ENCODE results near the gene ABHD10. TPM values are rescaled to one million over a fixed set of nuclear protein-coding genes. Genes with fewer than 3 reads are reported as not detected.

The ABHD10 gene
- total and polyA plus RNA-seq, 10 of the 15 experiments (the other 5 are each of a cell fraction or from before 2014, with no cell fraction given), result 12.3 to 51.0 (median 28.9) TPM

GRCh38 chr3:111979434-111980038 lies 710 bp downstream of the ABHD10 start (continued):
- TF ChIP-seq PBX3 (IDR thresholded peaks at IDR 0.05; ENCODE audit: insufficient replicate concordance, low read depth, low read length) (no peak), PAX5 (IDR thresholded peaks at IDR 0.05; ENCODE audit: borderline replicate concordance, low read depth, low read length) (no peak), EGR1 (IDR thresholded peaks at IDR 0.05; ENCODE audit: borderline replicate concordance in 1 of 2, low read depth in 2 of 2, low read length in 2 of 2) (no peak), EED (IDR thresholded peaks at IDR 0.05; ENCODE audit: low read depth) (no peak), ZSCAN29 (IDR thresholded peaks at IDR 0.05) (peak; percentile 69; the same call in 1 of the 2 replicates), MTA2 (IDR thresholded peaks at IDR 0.05; ENCODE audit: low read depth) (0 out of 2 replicates have a peak, but pooled peaks have one; percentile 30), CEBPZ (IDR thresholded peaks at IDR 0.05; ENCODE audit: low read depth, low read length) (no peak), ZBTB11 (CRISPR knock-in tag; IDR thresholded peaks at IDR 0.05) (no peak), FOXM1 (IDR thresholded peaks at IDR 0.05; ENCODE audit: low read depth, low read length) (no peak), ZNF217 (IDR thresholded peaks at IDR 0.05) (no peak), ZNF24 (IDR thresholded peaks at IDR 0.05) (no peak), NRF1 (conservative IDR thresholded peaks at IDR 0.05; ENCODE audit: low read depth, low read length) (no peak), ZNF622 (IDR thresholded peaks at IDR 0.05) (no peak), FOS (IDR thresholded peaks at IDR 0.05; ENCODE audit: borderline replicate concordance, extremely low read depth, insufficient read length) (no peak), EP300 (IDR thresholded peaks at IDR 0.05; ENCODE audit: borderline replicate concordance in 1 of 2, control insufficient read depth in 1 of 2, low read depth in 2 of 2, low read length in 2 of 2) (no peak), ZNF384 (IDR thresholded peaks at IDR 0.05; ENCODE audit: borderline replicate concordance, low read depth, low read length) (0 out of 2 replicates have a peak, but pooled peaks have one; percentile 20), BCLAF1 (IDR thresholded peaks at IDR 0.05) (no peak), MEF2A (IDR thresholded peaks at IDR 0.05; ENCODE audit: insufficient read depth, low read depth, low read length) (no peak), KDM1A (IDR thresholded peaks at IDR 0.05; ENCODE audit: borderline replicate concordance) (no peak)

All from GM12878 (cell line).